ENCODE data around the gene METTL5.

Gene METTL5

DNA sequence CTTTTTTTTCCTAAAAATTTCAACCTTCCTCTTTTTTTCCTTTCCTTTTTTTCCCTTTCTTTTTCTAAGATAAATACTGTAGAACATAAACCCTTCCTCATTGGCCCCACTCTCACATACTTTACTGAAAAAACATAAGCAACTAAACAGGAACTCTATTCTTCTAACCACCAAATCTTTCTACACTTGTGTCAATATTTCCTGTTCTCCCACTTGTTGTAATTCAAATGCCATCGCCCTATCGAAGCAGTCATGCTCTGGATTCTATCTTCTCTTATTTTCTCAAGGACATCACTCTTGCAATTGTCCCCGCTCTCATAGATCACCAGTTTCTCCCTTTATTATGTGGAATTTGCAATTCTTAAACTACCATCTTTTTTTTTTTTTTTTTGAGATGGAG is 46.3 kb downstream of the METTL5 start:
- DNase-seq, result no peak

DNA sequence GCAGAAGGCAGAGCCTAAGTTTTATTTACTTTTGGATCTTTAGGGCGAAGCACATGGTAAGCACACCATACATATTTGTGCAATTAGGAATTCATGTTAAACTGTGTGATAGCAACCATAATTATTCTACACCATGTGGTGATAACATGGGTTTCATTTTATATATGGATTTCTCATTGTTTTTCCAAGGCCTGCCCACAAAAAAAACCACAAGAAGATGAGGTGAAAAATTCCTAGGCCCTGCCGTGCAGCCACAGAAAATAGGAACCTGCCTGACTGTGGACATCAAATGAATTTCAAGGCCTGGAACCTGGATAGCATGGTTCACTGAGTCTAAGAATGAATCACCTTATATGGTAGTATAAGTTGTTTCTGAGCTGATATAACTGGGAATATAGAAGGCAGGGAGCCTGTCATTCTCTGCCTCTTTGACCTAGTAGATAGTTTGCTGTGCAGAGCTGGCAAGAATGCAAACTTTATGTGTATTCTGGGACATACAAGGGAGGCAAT is 48.4 kb downstream of the METTL5 start:
- no peak for DNase-seq

DNA sequence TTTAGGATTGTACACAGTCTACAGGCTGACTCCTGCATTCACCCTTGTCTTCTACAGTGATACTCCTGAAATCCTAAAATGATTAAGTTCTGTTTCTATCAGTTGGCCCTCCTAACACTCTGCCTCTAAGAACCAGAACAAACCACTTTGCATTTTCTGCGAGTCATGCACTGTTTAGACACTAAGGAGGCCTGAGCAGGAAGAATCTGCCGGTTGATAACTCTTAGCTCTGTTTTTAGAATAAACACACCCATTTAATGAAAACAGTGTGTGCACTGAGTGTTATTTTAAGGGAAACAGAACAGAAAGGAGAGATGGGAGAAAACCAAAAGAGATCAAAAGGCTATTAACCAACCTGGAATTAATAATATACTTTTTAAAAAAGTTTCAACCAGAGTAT is 48.9 kb downstream of the METTL5 start:
- no peak for DNase-seq

DNA sequence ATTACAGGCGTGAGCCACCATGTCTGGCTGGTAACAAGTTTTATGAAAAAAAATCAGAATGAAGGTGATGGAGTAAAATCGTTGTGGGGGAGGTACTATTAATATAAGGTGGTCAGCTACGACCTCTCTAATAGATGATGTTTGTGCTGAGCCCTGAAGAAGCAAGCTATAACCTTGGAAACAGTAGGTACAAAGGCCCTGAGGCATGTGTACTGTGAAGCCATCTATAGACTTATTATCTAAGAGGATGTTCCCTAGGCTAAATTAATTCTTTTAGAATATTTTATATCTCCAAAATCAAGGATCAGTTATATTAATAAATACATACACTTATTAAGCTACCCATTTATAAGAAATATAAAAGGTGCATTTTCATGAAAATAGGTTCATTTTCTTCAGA is 49.4 kb downstream of the METTL5 start:
- no peak for DNase-seq

DNA sequence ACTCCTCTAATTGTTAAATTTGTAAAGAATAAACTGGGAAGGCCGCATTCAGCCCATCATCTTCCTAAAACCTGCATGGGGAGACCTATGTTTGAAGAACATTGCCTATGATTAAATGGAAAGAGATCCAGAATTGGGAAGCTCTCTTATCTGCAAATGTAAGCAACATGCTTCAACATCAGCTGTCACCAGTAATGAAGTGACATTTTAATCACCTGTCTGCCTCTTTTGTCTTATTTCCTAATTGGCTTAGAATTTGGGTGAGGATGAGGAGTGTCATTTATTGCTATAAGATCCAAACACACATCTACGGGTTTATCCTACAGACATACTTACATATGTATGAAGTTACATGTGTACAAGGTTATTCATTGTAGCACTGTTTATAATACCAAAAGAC is 52.1 kb downstream of the METTL5 start:
- no peak for DNase-seq

DNA sequence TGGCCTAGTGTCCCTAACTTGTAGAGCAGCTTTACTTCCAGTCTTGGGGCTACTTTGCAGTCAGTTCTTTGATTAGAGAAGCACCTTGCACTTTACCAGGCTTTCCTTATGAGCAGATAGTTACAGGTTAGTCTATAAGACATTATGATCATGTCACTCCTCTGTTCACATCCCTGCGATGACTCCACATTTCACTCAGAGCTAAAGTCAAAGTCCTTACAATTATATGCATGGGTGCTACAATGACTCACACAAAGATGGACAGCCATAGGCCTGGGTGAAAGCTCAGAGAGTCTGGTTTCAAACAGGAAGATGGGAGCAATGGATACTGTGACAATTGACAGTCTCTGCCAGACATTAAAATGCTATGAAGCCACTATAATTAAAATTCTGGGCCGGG is 53.1 kb downstream of the METTL5 start:
- no peak for DNase-seq

DNA sequence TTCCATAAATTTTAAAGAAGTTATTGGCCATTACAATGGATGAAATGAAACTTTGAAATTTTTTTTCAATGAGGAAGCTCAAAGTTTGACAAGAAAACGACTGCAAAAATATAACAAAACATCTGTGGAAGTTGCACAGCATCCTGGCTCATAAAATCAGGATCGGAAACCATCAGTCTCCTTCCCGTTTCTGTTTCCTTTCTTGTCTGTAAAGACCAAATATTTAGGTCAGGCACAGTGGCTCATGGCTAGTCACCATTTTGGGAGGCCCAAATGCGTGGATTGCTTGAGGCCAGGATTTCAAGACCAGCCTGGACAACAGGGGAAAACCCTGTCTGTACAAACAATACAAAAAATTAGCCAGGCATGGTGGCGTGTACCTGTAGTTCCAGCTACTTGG is 53.7 kb downstream of the METTL5 start:
- DNase-seq, result no peak

DNA sequence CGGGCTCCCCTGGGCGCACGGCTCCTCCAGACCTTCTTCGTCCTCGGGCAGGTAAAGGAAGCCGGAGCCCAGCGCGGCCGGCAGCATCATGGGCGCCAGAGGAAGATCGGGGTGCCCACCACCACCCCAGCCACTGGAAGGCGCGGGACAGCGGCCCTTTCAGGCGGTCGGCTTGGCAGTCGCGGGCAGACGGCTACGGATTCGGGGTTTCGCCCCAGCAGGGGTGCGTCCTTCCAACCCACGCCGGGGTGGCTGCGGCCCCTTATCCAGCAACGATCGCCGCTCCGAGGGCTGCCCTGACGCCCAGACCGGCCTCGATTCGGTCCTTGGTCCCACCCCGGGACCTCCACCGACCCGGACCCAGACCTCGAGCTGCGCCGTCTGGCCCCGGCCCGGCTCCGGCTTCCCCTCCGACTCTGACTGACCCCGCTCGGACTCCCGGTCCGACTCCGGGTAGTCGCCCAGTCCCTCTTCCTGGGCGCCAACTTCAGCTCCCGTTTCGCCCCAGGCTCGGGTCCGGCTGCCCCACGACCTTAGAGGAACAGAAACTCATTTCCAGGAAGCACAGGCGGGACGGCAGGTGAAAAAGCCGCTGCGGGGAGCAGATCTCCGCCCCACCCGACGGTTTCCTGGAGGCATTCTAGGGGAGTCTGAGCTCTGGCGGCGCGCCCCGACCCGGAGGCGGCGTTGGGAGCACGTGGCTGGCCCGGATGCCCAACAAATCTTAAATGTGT is 56.3 kb downstream of the METTL5 start:
- DNase-seq, result no peak

DNA sequence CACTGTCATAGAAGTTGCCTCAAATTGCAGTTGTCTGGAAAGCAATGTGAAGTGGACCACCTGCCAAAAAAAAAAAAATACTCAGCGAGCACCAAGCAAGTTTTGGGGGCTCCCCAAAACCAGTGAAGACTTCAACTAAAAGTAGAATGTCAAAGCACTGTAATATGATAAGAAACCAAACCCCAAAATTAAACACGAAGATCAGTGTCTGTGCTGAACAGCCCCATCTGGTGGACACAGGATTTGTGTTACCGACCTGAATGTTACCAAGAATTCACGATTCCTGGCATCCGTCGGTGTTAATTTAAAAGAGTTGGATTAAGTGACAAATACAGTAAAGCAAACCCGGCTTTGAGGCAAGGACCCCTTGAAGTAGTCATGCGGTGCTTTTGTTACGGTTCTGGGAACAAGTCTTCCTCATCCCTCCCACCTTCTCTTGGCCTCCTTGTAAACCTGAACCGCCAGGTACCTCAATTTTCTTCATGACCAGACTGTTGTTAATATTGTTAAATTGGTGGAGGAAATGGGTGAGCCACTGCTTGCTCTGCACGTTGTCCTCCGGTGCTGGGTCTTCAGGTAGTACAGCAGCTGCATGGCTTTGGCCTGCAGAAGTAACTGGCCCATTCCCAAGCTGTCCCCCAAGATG is 57.3 kb downstream of the METTL5 start:
- no peak for DNase-seq

DNA sequence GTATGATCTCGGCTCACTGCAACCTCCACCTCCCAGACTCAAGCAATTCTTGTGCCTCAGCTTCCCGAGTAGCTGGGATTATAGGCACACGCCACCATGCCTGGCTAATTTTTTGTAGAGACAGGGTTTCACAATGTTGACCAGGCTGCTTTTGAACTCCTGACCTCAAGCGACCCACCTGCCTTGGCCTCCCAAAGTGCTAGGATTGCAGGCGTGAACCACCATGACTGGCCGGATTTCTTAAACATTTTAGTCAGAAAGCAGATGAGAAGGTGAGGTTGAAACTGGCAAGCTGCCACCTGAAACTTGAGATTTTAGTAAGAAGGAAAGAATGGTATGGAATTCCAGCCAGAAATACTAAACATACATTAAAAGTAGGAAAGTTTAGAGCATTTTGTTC is 59.2 kb downstream of the METTL5 start:
- DNase-seq, result no peak

DNA sequence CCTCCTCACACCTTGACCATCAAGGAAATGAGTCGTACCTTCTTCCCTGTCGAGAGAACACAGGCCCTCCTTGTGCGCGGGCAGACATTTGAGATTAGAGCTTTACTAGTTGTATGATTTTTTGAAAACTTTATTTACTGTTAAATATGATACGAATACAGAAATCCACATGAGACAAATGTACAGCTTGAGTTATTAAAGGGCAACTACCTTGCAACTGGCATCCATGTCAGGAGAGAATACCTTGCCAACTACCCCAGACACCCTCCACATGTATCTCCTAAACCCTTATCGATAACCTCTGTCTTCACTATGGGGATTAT is 62.8 kb downstream of the METTL5 start:
- no peak for DNase-seq

All from NCI-H1092 (cell line).